ENCODE results near the gene GTPBP3. TPM values are rescaled to one million over a fixed set of nuclear protein-coding genes. Genes with fewer than 3 reads are reported as not detected.

The GTPBP3 gene
- total and polyA plus RNA-seq, 2 of the 13 experiments (the other 11 are each of a cell fraction or from before 2014, with no cell fraction given): 17.5 to 30.0 TPM

DNA sequence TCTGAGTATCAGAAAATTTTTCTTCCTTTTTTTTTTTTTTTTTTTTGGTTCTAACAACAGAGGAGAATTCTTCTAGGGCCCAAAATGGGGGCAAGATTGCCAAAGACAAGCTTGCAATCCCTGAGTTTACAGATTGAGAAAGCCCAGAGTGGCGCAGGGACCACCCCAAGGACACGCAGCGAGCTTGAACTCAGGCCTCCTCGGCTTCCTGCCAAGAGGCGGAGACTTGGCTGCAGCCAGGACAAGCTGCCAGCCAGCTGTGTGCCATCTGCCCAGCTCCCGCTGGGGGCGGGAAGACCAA is 32.2 kb upstream of the GTPBP3 start (continued):
- TF ChIP-seq, protein P1, sequence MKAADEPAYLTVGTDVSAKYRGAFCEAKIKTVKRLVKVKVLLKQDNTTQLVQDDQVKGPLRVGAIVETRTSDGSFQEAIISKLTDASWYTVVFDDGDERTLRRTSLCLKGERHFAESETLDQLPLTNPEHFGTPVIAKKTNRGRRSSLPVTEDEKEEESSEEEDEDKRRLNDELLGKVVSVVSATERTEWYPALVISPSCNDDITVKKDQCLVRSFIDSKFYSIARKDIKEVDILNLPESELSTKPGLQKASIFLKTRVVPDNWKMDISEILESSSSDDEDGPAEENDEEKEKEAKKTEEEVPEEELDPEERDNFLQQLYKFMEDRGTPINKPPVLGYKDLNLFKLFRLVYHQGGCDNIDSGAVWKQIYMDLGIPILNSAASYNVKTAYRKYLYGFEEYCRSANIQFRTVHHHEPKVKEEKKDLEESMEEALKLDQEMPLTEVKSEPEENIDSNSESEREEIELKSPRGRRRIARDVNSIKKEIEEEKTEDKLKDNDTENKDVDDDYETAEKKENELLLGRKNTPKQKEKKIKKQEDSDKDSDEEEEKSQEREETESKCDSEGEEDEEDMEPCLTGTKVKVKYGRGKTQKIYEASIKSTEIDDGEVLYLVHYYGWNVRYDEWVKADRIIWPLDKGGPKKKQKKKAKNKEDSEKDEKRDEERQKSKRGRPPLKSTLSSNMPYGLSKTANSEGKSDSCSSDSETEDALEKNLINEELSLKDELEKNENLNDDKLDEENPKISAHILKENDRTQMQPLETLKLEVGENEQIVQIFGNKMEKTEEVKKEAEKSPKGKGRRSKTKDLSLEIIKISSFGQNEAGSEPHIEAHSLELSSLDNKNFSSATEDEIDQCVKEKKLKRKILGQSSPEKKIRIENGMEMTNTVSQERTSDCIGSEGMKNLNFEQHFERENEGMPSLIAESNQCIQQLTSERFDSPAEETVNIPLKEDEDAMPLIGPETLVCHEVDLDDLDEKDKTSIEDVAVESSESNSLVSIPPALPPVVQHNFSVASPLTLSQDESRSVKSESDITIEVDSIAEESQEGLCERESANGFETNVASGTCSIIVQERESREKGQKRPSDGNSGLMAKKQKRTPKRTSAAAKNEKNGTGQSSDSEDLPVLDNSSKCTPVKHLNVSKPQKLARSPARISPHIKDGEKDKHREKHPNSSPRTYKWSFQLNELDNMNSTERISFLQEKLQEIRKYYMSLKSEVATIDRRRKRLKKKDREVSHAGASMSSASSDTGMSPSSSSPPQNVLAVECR (CRISPR knock-in tag; IDR thresholded peaks at IDR 0.05; ENCODE audit: borderline replicate concordance): no peak
- TF ChIP-seq MLX (CRISPR knock-in tag; IDR thresholded peaks at IDR 0.05) (no peak), ZNF674 (CRISPR knock-in tag; IDR thresholded peaks at IDR 0.05; ENCODE audit: low read depth) (no peak), RCOR2 (CRISPR knock-in tag; IDR thresholded peaks at IDR 0.05) (peak; percentile 67; the same call in 1 of the 2 replicates), CC2D1A (CRISPR knock-in tag; IDR thresholded peaks at IDR 0.05) (no peak), ZFAT (CRISPR knock-in tag; conservative IDR thresholded peaks at IDR 0.05) (no peak), SATB2 (CRISPR knock-in tag; IDR thresholded peaks at IDR 0.05) (no peak), BHLHE40 (IDR thresholded peaks at IDR 0.05; ENCODE audit: low read length) (peak; percentile 8; the same call in 1 of the 2 replicates), CCDC6 (CRISPR knock-in tag; IDR thresholded peaks at IDR 0.05) (no peak), NCOA5 (CRISPR knock-in tag; IDR thresholded peaks at IDR 0.05) (no peak), NCOA2 (CRISPR knock-in tag; IDR thresholded peaks at IDR 0.05) (no peak), TOPORS (CRISPR knock-in tag; IDR thresholded peaks at IDR 0.05) (no peak), NFE2L1 (CRISPR knock-in tag; IDR thresholded peaks at IDR 0.05; ENCODE audit: borderline replicate concordance) (no peak), SP5 (CRISPR knock-in tag; IDR thresholded peaks at IDR 0.05; ENCODE audit: borderline replicate concordance, low read depth) (peak; percentile 89), DPF2 (CRISPR knock-in tag; IDR thresholded peaks at IDR 0.05; ENCODE audit: borderline replicate concordance, low read depth) (no peak), ZNF619 (CRISPR knock-in tag; IDR thresholded peaks at IDR 0.05) (no peak), GPBP1L1 (CRISPR knock-in tag; IDR thresholded peaks at IDR 0.05) (no peak), ZNF576 (CRISPR knock-in tag; IDR thresholded peaks at IDR 0.05) (no peak), ZC3H13 (CRISPR knock-in tag; IDR thresholded peaks at IDR 0.05) (no peak; the same call in 1 of the 2 replicates), HOXA7 (CRISPR knock-in tag; IDR thresholded peaks at IDR 0.05) (no peak), SALL2 (CRISPR knock-in tag; IDR thresholded peaks at IDR 0.05) (no peak), NR3C1 (CRISPR knock-in tag; IDR thresholded peaks at IDR 0.05) (no peak), TAF1 (CRISPR knock-in tag; IDR thresholded peaks at IDR 0.05) (no peak), HES4 (CRISPR knock-in tag; IDR thresholded peaks at IDR 0.05; ENCODE audit: borderline replicate concordance) (no peak), ZNF747 (CRISPR knock-in tag; IDR thresholded peaks at IDR 0.05; ENCODE audit: borderline replicate concordance) (no peak), ZNF251 (CRISPR knock-in tag; IDR thresholded peaks at IDR 0.05) (no peak), NR0B2 (CRISPR knock-in tag; IDR thresholded peaks at IDR 0.05) (no peak), RARG (CRISPR knock-in tag; IDR thresholded peaks at IDR 0.05; ENCODE audit: low read depth) (no peak)
